HepG2 (cell line): ENCODE data around the gene TMEM218. TPM values are rescaled to one million over a fixed set of nuclear protein-coding genes. Genes with fewer than 3 reads are reported as not detected.

ENCODE experiments used
- DDIT3 ChIP-seq: sonication (generic); formaldehyde crosslinking; IDR thresholded peaks from 2 replicates; pipeline ENCODE4 v1.4.0; 2020; ENCODE audit warnings: mild to moderate bottlenecking, missing genetic modification reagents
- EED ChIP-seq: sonication (generic); formaldehyde crosslinking; IDR thresholded peaks from 2 replicates; pipeline ENCODE4 v1.5.0; 2020; ENCODE audit warnings: mild to moderate bottlenecking, missing genetic modification reagents
- FIP1L1 ChIP-seq: fragments of 200-400 bp; formaldehyde crosslinking; IDR thresholded peaks from 2 replicates; pipeline ENCODE4 v1.6.1; 2018; ENCODE audit warnings: low read depth, mild to moderate bottlenecking, low read length, moderate library complexity, borderline replicate concordance; ENCODE audit not compliant: insufficient read depth
- HNRNPH1 ChIP-seq: fragments of 200-400 bp; formaldehyde crosslinking; optimal IDR thresholded peaks from 2 replicates; pipeline ENCODE3; 2017; ENCODE audit warnings: mild to moderate bottlenecking, low read depth, low read length
- RFXAP ChIP-seq: sonication (generic); formaldehyde crosslinking; IDR thresholded peaks from 2 replicates; pipeline ENCODE4 v1.4.0; 2020; ENCODE audit warnings: missing genetic modification reagents, borderline replicate concordance
- ZFYVE20 ChIP-seq: sonication (generic); formaldehyde crosslinking; IDR thresholded peaks from 2 replicates; pipeline ENCODE4 v1.8.0; 2023; ENCODE audit warnings: low read depth, mild to moderate bottlenecking, moderate library complexity, missing genetic modification reagents, borderline replicate concordance
- ZNF335 ChIP-seq: sonication (generic); formaldehyde crosslinking; IDR thresholded peaks from 2 replicates; pipeline ENCODE4 v1.4.0; 2020; ENCODE audit warnings: missing genetic modification reagents
- ZNF337 ChIP-seq: sonication (generic); formaldehyde crosslinking; IDR thresholded peaks from 2 replicates; pipeline ENCODE4 v1.5.1; 2020; ENCODE audit warnings: missing genetic modification reagents, low read depth, mild to moderate bottlenecking, borderline replicate concordance
- ZNF574 ChIP-seq: sonication (generic); formaldehyde crosslinking; IDR thresholded peaks from 2 replicates; pipeline ENCODE4 v1.4.0; 2020; ENCODE audit warnings: missing genetic modification reagents
- ZNF607 ChIP-seq: sonication (generic); formaldehyde crosslinking; IDR thresholded peaks from 2 replicates; pipeline ENCODE4 v1.5.1; 2020; ENCODE audit warnings: missing genetic modification reagents, mild to moderate bottlenecking, borderline replicate concordance
- ZNF790 ChIP-seq: sonication (generic); formaldehyde crosslinking; IDR thresholded peaks from 2 replicates; pipeline ENCODE4 v1.8.0; 2022; ENCODE audit warnings: missing genetic modification reagents, mild to moderate bottlenecking, borderline replicate concordance
- ZZZ3 ChIP-seq: sonication (generic); formaldehyde crosslinking; IDR thresholded peaks from 2 replicates; pipeline ENCODE4 v1.4.0; 2020; ENCODE audit warnings: missing genetic modification reagents, mild to moderate bottlenecking, borderline replicate concordance
- polyA plus RNA-seq, 8 experiments: library from polyadenylated mRNA; depleted of rRNA in 3 of 8; stranded (reverse) in 7 of 8; unstranded in 1 of 8; fragments of >200 nt; fragmentation: Illumina TruSeq in 4 of 8; extraction: Trizol in 4 of 8; gene quantifications; 2 replicates each; pipeline versions ENCODE4 v1.2.1 to v1.2.3, GENCODE V29; 2011 to 2016; ENCODE audit warnings: low read depth in 4 of 8, missing spikeins in 1 of 8, mixed read lengths in 1 of 8; ENCODE audit not compliant: insufficient read depth in 1 of 8
- total RNA-seq, 5 experiments: library from RNA; depleted of rRNA; stranded (reverse); fragments of >200 nt; fragmentation: Illumina TruSeq; extraction: Trizol; gene quantifications; 2 replicates each; pipeline ENCODE4 v1.2.3, GENCODE V29; 2016; ENCODE audit warnings: low read depth in 1 of 5
- TF ChIP-seq, protein P1 (sequence below): sonication (generic); formaldehyde crosslinking; IDR thresholded peaks from 2 replicates; pipeline ENCODE4 v1.4.0; 2020; ENCODE audit warnings: low read depth, mild to moderate bottlenecking, missing genetic modification reagents

TMEM218 gene
- total and polyA plus RNA-seq, 2 of the 13 experiments (the other 11 are each of a cell fraction or from before 2014, with no cell fraction given): 11.8 to 14.0 TPM

GRCh38 chr11:125111343-125112207, at the start of gene TMEM218 (continued):
- TF ChIP-seq, protein P1, sequence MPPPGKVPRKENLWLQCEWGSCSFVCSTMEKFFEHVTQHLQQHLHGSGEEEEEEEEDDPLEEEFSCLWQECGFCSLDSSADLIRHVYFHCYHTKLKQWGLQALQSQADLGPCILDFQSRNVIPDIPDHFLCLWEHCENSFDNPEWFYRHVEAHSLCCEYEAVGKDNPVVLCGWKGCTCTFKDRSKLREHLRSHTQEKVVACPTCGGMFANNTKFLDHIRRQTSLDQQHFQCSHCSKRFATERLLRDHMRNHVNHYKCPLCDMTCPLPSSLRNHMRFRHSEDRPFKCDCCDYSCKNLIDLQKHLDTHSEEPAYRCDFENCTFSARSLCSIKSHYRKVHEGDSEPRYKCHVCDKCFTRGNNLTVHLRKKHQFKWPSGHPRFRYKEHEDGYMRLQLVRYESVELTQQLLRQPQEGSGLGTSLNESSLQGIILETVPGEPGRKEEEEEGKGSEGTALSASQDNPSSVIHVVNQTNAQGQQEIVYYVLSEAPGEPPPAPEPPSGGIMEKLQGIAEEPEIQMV: peak; percentile 21; the same call in 1 of the 2 replicates
- TF ChIP-seq ZNF790 (CRISPR knock-in tag) (0 out of 2 replicates have a peak, but pooled peaks have one; percentile 11), ZZZ3 (CRISPR knock-in tag) (peak; percentile 67; the same call in 1 of the 2 replicates), ZNF335 (CRISPR knock-in tag) (peak; percentile 22; the same call in 1 of the 2 replicates), ZNF574 (peak; percentile 96), ZFYVE20 (CRISPR knock-in tag) (no peak), EED (CRISPR knock-in tag) (0 out of 2 replicates have a peak, but pooled peaks have one; percentile 59), RFXAP (peak; percentile 93), DDIT3 (CRISPR knock-in tag) (no peak), FIP1L1 (no peak), HNRNPH1 (no peak), ZNF337 (CRISPR knock-in tag) (peak; percentile 71; the same call in 1 of the 2 replicates), ZNF607 (CRISPR knock-in tag) (0 out of 2 replicates have a peak, but pooled peaks have one; percentile 47)
